GM19397 (cell line): Measurements from ENCODE around the gene SLC4A9.

Source experiments
- ATAC-seq: cut with Tn5 transposase; IDR thresholded peaks from one replicate; pipeline ENCODE4 v1.9.1; 2021; ENCODE audit warnings: mild to moderate bottlenecking, moderate library complexity; ENCODE audit not compliant: unreplicated experiment

Gene SLC4A9

GRCh38 chr5:140360681-140361479 is 886 bp downstream of the SLC4A9 start:
- no peak for ATAC-seq

- ATAC-seq: no peak
Observed at GRCh38 chr5:140361901-140362300, 1.9 kb downstream of the SLC4A9 start.

- no peak for ATAC-seq
Observed at GRCh38 chr5:140362311-140362710, 2.3 kb downstream of the SLC4A9 start.

- peak; percentile 86 for ATAC-seq
Observed at GRCh38 chr5:140362875-140363630, 3.1 kb downstream of the SLC4A9 start.

GRCh38 chr5:140363631-140364471 is 3.9 kb downstream of the SLC4A9 start:
- ATAC-seq: no peak

GRCh38 chr5:140364472-140364765 is 4.4 kb downstream of the SLC4A9 start:
- no peak for ATAC-seq

- ATAC-seq: no peak
Observed at GRCh38 chr5:140365282-140365681, 5.3 kb downstream of the SLC4A9 start.

- ATAC-seq: no peak
Observed at GRCh38 chr5:140365941-140366340, 5.9 kb downstream of the SLC4A9 start.

- ATAC-seq: no peak
Observed at GRCh38 chr5:140366589-140367255, 6.7 kb downstream of the SLC4A9 start.

- no peak for ATAC-seq
Observed at GRCh38 chr5:140367256-140368013, 7.4 kb downstream of the SLC4A9 start.

GRCh38 chr5:140371356-140372151 is 11.6 kb downstream of the SLC4A9 start:
- no peak for ATAC-seq

GRCh38 chr5:140372971-140373487 is 13.0 kb downstream of the SLC4A9 start:
- no peak for ATAC-seq

- no peak for ATAC-seq
Observed at GRCh38 chr5:140381351-140381750, 21.4 kb downstream of the SLC4A9 start.

- ATAC-seq: no peak
Observed at GRCh38 chr5:140381972-140382371, 22.0 kb downstream of the SLC4A9 start.

GRCh38 chr5:140382866-140383265 is 22.9 kb downstream of the SLC4A9 start:
- no peak for ATAC-seq

GRCh38 chr5:140383300-140383699 is 23.3 kb downstream of the SLC4A9 start:
- ATAC-seq: no peak

GRCh38 chr5:140388052-140388451 is 28.1 kb downstream of the SLC4A9 start:
- no peak for ATAC-seq

GRCh38 chr5:140391312-140391711 is 31.3 kb downstream of the SLC4A9 start:
- ATAC-seq: no peak

- ATAC-seq: no peak
Observed at GRCh38 chr5:140391732-140392131, 31.7 kb downstream of the SLC4A9 start.
